Vagina (tissue), 2 donors: ENCODE results near the gene AQP9. TPM values are rescaled to one million over a fixed set of nuclear protein-coding genes. Genes with fewer than 3 reads are reported as not detected.

Source experiments
- DNase-seq, 2 donors: peaks; one replicate each; pipeline ENCODE4 v3.0.0-alpha.2; 2017; ENCODE audit errors: extremely low spot score in 2 of 2
- H3K27ac ChIP-seq: fragments of 200-600 bp; sonication (generic); one replicate; pipeline ENCODE4 v1.5.1; 2019
- H3K27me3 ChIP-seq: fragments of 200-600 bp; sonication (generic); one replicate; pipeline ENCODE4 v1.5.1; 2019
- H3K36me3 ChIP-seq, 2 donors: fragments of 200-600 bp; sonication (generic); one replicate each; pipeline ENCODE4 v1.5.1; 2017 to 2019
- H3K4me1 ChIP-seq: fragments of 200-600 bp; sonication (generic); one replicate; pipeline ENCODE4 v1.5.1; 2019
- H3K4me3 ChIP-seq, 2 donors: fragments of 200-600 bp; sonication (generic); 1 replicate in 1 of 2; 2 replicates in 1 of 2; pipeline ENCODE4 v1.5.1; 2016 to 2019
- H3K9me3 ChIP-seq: fragments of 200-600 bp; sonication (generic); one replicate; pipeline ENCODE4 v1.5.1; 2019
- CTCF ChIP-seq, 3 experiments: fragments of 450-650 bp in 2 of 3; fragments of 200-600 bp in 1 of 3; sonication (generic) in 1 of 3; IDR thresholded peaks; one replicate each; pipeline ENCODE4 v1.5.1; 2017 to 2019; ENCODE audit warnings: antibody characterized with exemption in 3 of 3, mild to moderate bottlenecking in 2 of 3, moderate library complexity in 2 of 3
- POLR2A ChIP-seq, 2 donors: fragments of 450-650 bp; IDR thresholded peaks; one replicate each; pipeline ENCODE4 v1.6.1; 2017; ENCODE audit warnings: antibody characterized with exemption in 2 of 2, mild to moderate bottlenecking in 2 of 2, moderate library complexity in 2 of 2
- POLR2AphosphoS5 ChIP-seq, 2 donors: sonication (generic); formaldehyde crosslinking; IDR thresholded peaks; one replicate each; pipeline ENCODE4 v1.9.0; 2017; ENCODE audit warnings: antibody characterized with exemption in 2 of 2, mild to moderate bottlenecking in 2 of 2, low read depth in 1 of 2; ENCODE audit not compliant: insufficient read depth in 1 of 2
- intact Hi-C: fragments of 100-400 bp; cut with DNase I; formaldehyde crosslinking; loops from one replicate; pipeline ENCODE4 v1.15.1; 2023
- total RNA-seq: library from RNA; depleted of rRNA; stranded (reverse); fragments of >200 nt; gene quantifications from one replicate; pipeline ENCODE4 v1.2.3, GENCODE V29; 2016

Gene AQP9
- total RNA-seq, 1 donor from 2014 or later, result 1.5 TPM

DNA sequence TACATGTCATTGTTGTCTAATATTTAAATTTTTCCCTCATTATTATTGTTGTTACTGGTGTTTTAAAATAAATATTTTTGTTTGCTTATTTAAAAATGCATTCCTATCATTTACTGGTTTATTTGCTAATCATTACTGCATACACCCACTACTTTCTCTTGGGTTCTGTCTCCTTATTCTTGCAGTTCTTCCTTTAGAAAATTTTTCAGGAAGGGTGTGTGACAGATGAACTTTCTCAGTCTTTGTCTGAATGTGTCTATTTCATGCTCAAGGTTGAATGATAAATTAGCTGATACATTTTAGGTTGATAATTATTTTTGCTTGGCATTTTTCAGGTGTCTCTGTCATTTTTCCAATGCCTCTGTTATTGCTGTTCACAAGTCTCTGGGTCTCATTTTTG is 7.4 kb downstream of the AQP9 start:
- Histone ChIP-seq H3K36me3 (no peaks in the 10 kb centered on the region), H3K27me3 (no peaks in the 10 kb centered on the region), H3K9me3 (no peaks in the 10 kb centered on the region), H3K27ac (no peak overlapping the region), H3K4me3 (no peak overlapping the region), H3K4me1 (no peaks in the 10 kb centered on the region)
- TF ChIP-seq POLR2AphosphoS5 (IDR thresholded peaks at IDR 0.05; ENCODE audit: insufficient read depth in 1 of 2, low read depth in 1 of 2) (no peak), CTCF (IDR thresholded peaks at IDR 0.05) (no peak), POLR2A (IDR thresholded peaks at IDR 0.05) (no peak)
- DNase-seq, result no peak
- intact Hi-C loops, result no loop called here

DNA sequence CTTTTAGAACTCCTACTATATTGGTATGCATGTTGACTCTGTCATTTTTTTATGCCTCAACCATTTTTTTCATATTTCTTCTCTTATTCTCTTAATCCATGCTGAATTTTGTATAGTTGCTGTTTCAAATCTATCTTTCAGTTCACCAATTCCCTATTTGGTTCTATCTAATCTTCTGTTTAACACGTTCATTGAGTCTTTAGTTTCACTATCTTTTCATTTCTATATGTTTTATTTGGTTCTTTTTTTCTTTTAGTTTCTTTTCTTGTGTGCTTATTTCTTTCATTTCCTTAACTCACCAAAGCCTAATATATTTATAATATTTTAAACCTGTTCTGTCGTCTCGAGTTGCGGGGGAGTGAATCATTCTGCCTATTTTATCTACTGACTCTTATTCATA is 8.0 kb downstream of the AQP9 start:
- Histone ChIP-seq H3K27me3 (no peaks in the 10 kb centered on the region), H3K27ac (no peak overlapping the region), H3K9me3 (no peaks in the 10 kb centered on the region), H3K4me3 (no peak overlapping the region), H3K4me1 (no peaks in the 10 kb centered on the region), H3K36me3 (no peaks in the 10 kb centered on the region)
- intact Hi-C loops, result no loop called here
- no peak for TF ChIP-seq POLR2A (IDR thresholded peaks at IDR 0.05)
- no peak for DNase-seq

DNA sequence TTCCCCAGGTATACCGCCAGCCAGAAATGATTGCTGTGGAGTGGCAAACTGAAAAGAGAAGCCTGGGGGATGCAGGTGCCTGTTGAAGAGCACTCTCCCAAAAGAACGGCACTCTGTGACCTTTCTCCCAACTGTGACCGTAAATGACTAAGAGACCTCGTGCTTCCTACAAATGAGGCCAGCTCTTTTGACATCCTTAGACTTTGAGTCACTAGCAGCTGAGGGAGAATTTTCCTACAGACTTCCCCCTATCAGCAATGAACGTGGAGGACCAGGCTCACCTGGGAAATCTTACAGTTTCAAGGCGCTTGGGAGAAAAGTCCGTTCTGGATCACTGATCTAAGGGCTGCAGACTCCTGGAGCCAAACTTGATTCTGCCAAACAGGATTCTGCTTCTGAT is 8.6 kb downstream of the AQP9 start:
- H3K27ac ChIP-seq, result no peak overlapping the region
- intact Hi-C loops, result no loop called here
- H3K36me3 ChIP-seq, result no peaks in the 10 kb centered on the region
- no peaks in the 10 kb centered on the region for H3K9me3 ChIP-seq
- no peaks in the 10 kb centered on the region for H3K27me3 ChIP-seq
- H3K4me3 ChIP-seq, result no peak overlapping the region
- no peak for DNase-seq
- no peaks in the 10 kb centered on the region for H3K4me1 ChIP-seq
- TF ChIP-seq CTCF (IDR thresholded peaks at IDR 0.05) (no peak), POLR2AphosphoS5 (IDR thresholded peaks at IDR 0.05; ENCODE audit: insufficient read depth in 1 of 2, low read depth in 1 of 2) (no peak), POLR2A (IDR thresholded peaks at IDR 0.05) (no peak)

DNA sequence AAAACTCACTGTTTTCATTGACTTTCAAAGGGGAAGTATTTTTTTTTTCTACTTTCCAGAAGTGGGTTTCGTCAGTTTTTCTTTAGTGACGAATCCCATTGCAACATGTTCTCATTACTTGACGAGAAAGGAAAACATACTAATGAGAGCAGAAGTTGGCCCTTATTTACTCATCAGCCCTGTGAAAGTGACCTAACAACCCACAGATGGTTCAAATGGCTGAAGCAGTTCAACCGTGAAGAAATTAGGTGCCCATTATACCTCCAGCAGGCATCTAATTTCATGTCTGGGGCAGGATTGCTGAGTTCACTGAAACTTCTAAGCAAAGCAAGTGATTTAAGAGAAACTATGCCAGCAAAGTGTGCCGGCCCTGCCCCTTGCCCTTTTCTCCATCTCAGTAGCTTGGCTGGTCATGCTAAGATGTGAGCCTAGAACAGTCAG is 9.0 kb downstream of the AQP9 start:
- no peaks in the 10 kb centered on the region for H3K36me3 ChIP-seq
- no peak overlapping the region for H3K4me3 ChIP-seq
- no peaks in the 10 kb centered on the region for H3K27me3 ChIP-seq
- no peak for DNase-seq
- H3K4me1 ChIP-seq, result no peaks in the 10 kb centered on the region
- H3K9me3 ChIP-seq, result no peaks in the 10 kb centered on the region
- intact Hi-C loops, result no loop called here
- no peak overlapping the region for H3K27ac ChIP-seq
- TF ChIP-seq CTCF (IDR thresholded peaks at IDR 0.05) (no peak), POLR2AphosphoS5 (IDR thresholded peaks at IDR 0.05; ENCODE audit: insufficient read depth in 1 of 2, low read depth in 1 of 2) (no peak), POLR2A (IDR thresholded peaks at IDR 0.05) (no peak)

GRCh38 chr15:58148120-58148519 is 9.9 kb downstream of the AQP9 start:
- Histone ChIP-seq H3K27me3 (no peaks in the 10 kb centered on the region), H3K4me3 (no peak overlapping the region), H3K36me3 (no peaks in the 10 kb centered on the region), H3K4me1 (no peaks in the 10 kb centered on the region), H3K27ac (no peak overlapping the region), H3K9me3 (no peaks in the 10 kb centered on the region)
- intact Hi-C loops, result no loop called here
- no peak for DNase-seq
- no peak for TF ChIP-seq POLR2A (IDR thresholded peaks at IDR 0.05)
- TF ChIP-seq POLR2AphosphoS5 (IDR thresholded peaks at IDR 0.05; ENCODE audit: insufficient read depth in 1 of 2, low read depth in 1 of 2), result no peak
- TF ChIP-seq CTCF (IDR thresholded peaks at IDR 0.05), result no peak
